GM10248 (cell line): ENCODE data around the gene LRRC47.

ENCODE experiments used
- CTCF ChIA-PET: fragments of 300-600 bp; sonication (Branson Sonifier 250); formaldehyde crosslinking; extraction: SDS; loops from one replicate; lab custom pipeline; 2021; ENCODE audit warnings: antibody characterized with exemption; lab: Yijun Ruan, JAX
- POLR2A ChIA-PET: fragments of 350-650 bp; sonication (Branson Sonifier 250); formaldehyde crosslinking; extraction: SDS; loops from one replicate; lab custom pipeline; 2020; ENCODE audit warnings: antibody characterized with exemption; lab: Yijun Ruan, JAX
- DNase-seq: peaks from one replicate; pipeline ENCODE4 v3.0.0; 2012; ENCODE audit errors: extremely low spot score
- CTCF ChIP-seq: IDR thresholded peaks from 2 replicates; pipeline ENCODE4 v1.5.1; 2012; ENCODE audit warnings: mild to moderate bottlenecking, low read depth; ENCODE audit errors: extremely low read depth, missing control alignments, control extremely low read depth

Gene LRRC47

GRCh38 chr1:3787745-3788605 lies 8.3 kb downstream of the LRRC47 start:
- DNase-seq = no peak
- CTCF ChIA-PET = interaction anchor here (1.3 to 1.7 kb wide), 3 partner anchors 8 to 14 kb away, joined by 5 to 10 read pairs (median 6); partner anchors contain the start of gene LRRC47
- POLR2A ChIA-PET = no interaction called here
- no peak for TF ChIP-seq CTCF

DNA sequence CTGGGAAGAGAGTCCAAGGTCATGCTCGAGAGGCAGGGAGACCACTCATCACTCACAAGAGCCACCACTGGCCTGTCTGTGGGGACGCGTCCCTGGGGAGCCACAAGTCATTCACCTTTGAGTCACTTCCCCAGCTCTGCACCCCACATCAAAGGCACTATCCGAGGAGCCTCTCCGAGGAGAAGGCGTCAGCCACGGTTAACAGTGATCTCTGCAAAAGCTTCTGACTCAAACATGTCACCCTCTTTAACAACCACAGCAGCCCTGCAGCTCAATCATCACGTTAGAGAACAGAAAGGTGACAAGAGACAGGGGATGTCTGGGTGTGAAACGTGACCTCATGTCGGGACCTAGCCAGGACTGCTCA lies 9.0 kb downstream of the LRRC47 start:
- ChIA-PET POLR2A (no interaction called here), CTCF (interaction anchor here (1.3 to 1.7 kb wide), 4 partner anchors 9 to 42 kb away, joined by 3 to 10 read pairs (median 6); partner anchors contain the start of gene LRRC47)
- no peak for TF ChIP-seq CTCF
- peak; percentile 18 for DNase-seq

- ChIA-PET POLR2A (no interaction called here), CTCF (interaction anchor here (1.3 to 1.7 kb wide), 4 partner anchors 9 to 43 kb away, joined by 3 to 10 read pairs (median 6); partner anchors contain the start of gene LRRC47)
- no peak for TF ChIP-seq CTCF
- DNase-seq = no peak
These were observed 9.6 kb downstream of the LRRC47 start for GRCh38 chr1:3786468-3787348.

DNA sequence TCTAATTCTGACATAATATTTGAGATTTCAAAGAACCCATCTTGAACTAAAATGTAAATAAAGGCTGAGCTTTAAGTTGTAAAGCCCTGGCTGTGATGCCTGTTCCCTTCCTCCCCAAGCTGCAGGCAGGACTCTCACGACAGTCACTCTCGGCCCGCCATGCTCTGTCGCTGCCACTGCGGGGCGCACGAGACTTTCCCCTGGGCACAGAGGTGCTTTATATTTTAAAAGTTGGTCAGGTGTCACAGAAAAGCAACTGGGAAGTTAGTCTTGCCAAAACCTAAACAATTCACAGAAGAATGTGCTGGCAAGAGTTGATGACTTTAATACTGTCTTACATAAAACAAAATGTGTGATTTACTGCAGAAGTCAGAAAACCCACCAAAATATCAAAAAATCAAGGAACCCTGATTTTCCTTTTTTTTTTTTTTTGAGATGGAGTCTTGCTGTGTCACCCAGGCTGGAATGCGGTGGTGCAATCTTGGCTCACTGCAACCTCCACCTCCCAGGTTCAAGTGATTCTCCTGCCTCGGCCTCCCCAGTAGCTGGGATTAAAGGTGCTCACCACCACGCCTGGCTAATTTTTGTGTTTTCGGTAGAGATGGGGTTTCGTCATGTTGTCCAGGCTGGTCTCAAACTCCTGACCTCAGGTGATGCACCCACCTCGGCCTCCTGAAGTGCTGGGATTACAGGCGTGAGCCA lies 10.7 kb downstream of the LRRC47 start:
- TF ChIP-seq CTCF = peak; percentile 32
- CTCF ChIA-PET = interaction anchor here (0.9 to 2.3 kb wide), 6 partner anchors 8 to 25 kb away, joined by 3 to 13 read pairs (median 4); partner anchors contain the start of gene LRRC47
- no peak for DNase-seq
- POLR2A ChIA-PET = no interaction called here

GRCh38 chr1:3785045-3785444 lies 11.3 kb downstream of the LRRC47 start:
- POLR2A ChIA-PET = no interaction called here
- CTCF ChIA-PET = interaction anchor here (0.9 to 2.3 kb wide), 6 partner anchors 9 to 25 kb away, joined by 3 to 13 read pairs (median 4); partner anchors contain the start of gene LRRC47
- no peak for DNase-seq
- TF ChIP-seq CTCF = no peak
